ENCODE results near the gene PAX9. TPM values are rescaled to one million over a fixed set of nuclear protein-coding genes. Genes with fewer than 3 reads are reported as not detected.

The PAX9 gene
- total RNA-seq, 2 experiments from 2014 or later = not detected

DNA sequence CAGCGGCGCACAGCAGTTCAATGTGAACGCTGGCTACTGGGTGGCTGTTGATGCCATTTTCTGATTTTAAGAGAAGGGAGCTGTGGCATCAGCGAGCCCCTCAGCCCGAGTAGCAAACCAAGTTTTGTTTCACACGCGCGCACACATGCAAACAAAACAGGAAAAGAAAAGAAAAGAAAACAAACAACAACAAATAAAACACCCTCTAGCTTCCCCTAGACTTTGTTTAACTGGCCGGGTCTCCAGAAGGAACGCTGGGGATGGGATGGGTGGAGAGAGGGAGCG is 540 bp downstream of the PAX9 start:
- Mint-ChIP-seq H3K4me3 (no peak overlapping the region), H3K27me3 (peaks cover 86% of the 10 kb centered on the region), H3K36me3 (ENCODE audit: low read depth) (peaks cover 3% of the 10 kb centered on the region), H3K4me1 (ENCODE audit: low read depth) (peaks cover 33% of the 10 kb centered on the region), H3K27ac (no peak overlapping the region), H3K9me3 (peaks cover 5% of the 10 kb centered on the region)
- TF ChIP-seq, protein P1, sequence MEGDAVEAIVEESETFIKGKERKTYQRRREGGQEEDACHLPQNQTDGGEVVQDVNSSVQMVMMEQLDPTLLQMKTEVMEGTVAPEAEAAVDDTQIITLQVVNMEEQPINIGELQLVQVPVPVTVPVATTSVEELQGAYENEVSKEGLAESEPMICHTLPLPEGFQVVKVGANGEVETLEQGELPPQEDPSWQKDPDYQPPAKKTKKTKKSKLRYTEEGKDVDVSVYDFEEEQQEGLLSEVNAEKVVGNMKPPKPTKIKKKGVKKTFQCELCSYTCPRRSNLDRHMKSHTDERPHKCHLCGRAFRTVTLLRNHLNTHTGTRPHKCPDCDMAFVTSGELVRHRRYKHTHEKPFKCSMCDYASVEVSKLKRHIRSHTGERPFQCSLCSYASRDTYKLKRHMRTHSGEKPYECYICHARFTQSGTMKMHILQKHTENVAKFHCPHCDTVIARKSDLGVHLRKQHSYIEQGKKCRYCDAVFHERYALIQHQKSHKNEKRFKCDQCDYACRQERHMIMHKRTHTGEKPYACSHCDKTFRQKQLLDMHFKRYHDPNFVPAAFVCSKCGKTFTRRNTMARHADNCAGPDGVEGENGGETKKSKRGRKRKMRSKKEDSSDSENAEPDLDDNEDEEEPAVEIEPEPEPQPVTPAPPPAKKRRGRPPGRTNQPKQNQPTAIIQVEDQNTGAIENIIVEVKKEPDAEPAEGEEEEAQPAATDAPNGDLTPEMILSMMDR (IDR thresholded peaks at IDR 0.05) = no peak
- no peak for ATAC-seq
- DNase-seq = no peak
- CTCF ChIA-PET = interaction anchor here (0.8 kb wide), 1 partner anchor 57 kb away, joined by 3 read pairs; no protein-coding TSS in a partner anchor
- intact Hi-C loops (cut with micrococcal nuclease) = no loop called here
- POLR2A ChIA-PET = no interaction called here

DNA sequence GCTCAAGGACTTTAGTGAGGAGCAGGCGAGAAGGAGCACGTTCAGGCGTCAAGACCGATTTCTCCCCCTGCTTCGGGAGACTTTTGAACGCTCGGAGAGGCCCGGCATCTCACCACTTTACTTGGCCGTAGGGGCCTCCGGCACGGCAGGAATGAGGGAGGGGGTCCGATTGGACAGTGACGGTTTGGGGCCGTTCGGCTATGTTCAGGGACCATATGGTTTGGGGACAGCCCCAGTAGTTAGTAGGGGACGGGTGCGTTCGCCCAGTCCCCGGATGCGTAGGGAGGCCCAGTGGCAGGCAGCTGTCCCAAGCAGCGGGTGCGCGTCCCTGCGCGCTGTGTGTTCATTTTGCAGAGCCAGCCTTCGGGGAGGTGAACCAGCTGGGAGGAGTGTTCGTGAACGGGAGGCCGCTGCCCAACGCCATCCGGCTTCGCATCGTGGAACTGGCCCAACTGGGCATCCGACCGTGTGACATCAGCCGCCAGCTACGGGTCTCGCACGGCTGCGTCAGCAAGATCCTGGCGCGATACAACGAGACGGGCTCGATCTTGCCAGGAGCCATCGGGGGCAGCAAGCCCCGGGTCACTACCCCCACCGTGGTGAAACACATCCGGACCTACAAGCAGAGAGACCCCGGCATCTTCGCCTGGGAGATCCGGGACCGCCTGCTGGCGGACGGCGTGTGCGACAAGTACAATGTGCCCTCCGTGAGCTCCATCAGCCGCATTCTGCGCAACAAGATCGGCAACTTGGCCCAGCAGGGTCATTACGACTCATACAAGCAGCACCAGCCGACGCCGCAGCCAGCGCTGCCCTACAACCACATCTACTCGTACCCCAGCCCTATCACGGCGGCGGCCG is 1.1 kb downstream of the PAX9 start:
- H3K36me3 Mint-ChIP-seq (ENCODE audit: low read depth) = peaks cover 3% of the 10 kb centered on the region
- CTCF ChIA-PET = no interaction called here
- intact Hi-C loops (cut with micrococcal nuclease) = no loop called here
- DNase-seq = no peak
- H3K9me3 Mint-ChIP-seq = peaks cover 5% of the 10 kb centered on the region
- H3K4me3 Mint-ChIP-seq = no peak overlapping the region
- no peak for ATAC-seq
- H3K27me3 Mint-ChIP-seq = peaks cover 86% of the 10 kb centered on the region
- POLR2A ChIA-PET = no interaction called here
- TF ChIP-seq, protein P1 (IDR thresholded peaks at IDR 0.05) = no peak
- H3K4me1 Mint-ChIP-seq (ENCODE audit: low read depth) = peaks cover 30% of the 10 kb centered on the region
- no peak overlapping the region for H3K27ac Mint-ChIP-seq

DNA sequence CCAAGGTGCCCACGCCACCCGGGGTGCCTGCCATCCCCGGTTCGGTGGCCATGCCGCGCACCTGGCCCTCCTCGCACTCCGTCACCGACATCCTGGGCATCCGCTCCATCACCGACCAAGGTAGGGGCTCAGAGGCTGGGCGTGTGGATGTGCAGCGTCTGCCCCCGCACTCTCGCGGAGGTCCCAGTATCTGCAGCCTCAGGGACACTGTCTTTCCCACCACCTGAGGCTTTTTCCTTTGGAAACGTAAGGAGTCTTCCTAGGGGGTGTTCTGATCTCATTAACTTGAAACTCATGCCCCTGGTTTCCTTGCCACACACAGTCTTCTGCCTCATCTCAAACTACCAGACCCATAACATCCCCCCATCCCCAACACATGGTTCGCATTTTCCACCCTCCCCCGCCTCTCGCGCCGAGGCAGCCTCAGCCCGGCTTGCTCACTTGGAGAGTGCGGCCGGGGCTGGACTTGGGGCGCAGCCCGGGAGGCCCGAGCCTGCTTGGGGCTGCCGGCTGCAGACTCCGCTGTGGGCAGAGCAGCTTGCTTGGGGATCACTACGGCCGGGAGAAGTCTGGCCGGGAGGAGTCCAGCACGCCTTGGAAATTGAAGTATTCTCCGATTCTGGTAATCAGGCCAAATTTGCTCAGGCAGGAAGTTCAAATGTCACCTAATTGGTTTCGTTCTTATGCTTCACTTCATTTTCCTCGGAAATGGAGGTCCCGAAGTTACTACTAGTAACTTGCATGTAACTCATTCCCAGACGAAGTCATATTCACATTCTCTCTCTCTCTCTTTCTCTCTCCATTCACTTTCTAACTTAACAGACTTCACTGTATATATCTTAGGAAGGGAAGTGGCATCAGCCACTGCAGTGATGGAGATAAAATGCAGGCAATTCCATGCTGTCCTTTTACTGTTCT is 2.0 kb downstream of the PAX9 start:
- Mint-ChIP-seq H3K27ac (no peak overlapping the region), H3K36me3 (ENCODE audit: low read depth) (peaks cover 3% of the 10 kb centered on the region), H3K27me3 (peaks cover 80% of the 10 kb centered on the region), H3K9me3 (peaks cover 5% of the 10 kb centered on the region), H3K4me1 (ENCODE audit: low read depth) (peaks cover 30% of the 10 kb centered on the region), H3K4me3 (peak overlapping the region; percentile 14)
- intact Hi-C loops (cut with micrococcal nuclease) = no loop called here
- CTCF ChIA-PET = no interaction called here
- POLR2A ChIA-PET = no interaction called here
- ATAC-seq (no peak), DNase-seq (no peak)
- TF ChIP-seq, protein P1 (IDR thresholded peaks at IDR 0.05) = no peak

DNA sequence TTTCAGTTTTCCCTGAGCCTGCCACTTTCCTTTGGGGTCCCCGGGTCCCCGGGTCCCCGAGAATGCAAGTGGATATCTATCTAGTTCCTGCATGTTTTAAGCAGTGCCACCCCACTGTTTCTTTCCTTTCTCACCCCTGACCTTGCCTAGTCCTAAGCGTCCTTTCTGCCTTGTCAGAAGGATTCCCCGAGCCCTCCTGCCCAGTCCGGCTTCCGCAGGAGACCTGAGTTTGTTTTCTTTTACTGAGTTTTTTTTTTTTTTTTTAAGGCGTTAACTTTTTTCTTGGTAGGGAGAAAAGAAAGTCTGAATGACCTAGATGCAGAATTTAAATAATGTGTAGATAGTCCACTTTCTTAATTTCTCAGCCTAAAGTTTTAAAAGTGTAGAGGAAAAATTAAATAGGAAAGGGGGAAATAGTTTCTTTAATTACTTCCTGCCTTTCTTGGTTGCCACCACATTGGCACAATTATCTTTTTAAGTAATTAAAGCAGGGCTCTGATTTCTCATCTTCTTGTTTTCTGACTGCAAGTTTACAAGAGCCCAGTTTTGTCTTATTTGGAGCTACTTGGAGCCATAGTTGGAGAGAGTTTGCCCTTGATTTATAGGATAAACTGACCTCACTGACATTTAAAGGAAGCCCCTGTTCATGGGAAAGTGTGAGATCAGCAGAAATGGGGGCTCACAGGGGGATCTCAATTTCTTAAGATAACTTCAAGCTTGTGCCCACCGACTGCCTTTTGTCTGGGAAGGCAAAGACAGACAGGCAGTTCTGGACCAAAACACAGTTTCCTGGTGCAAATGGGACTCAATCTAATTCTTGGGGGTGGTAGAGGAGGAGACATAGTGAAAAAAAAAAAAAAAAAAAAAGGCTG is 2.9 kb downstream of the PAX9 start:
- Mint-ChIP-seq H3K4me3 (no peak overlapping the region), H3K4me1 (ENCODE audit: low read depth) (peaks cover 28% of the 10 kb centered on the region), H3K27ac (no peak overlapping the region), H3K9me3 (peaks cover 5% of the 10 kb centered on the region), H3K27me3 (peaks cover 73% of the 10 kb centered on the region), H3K36me3 (ENCODE audit: low read depth) (peaks cover 3% of the 10 kb centered on the region)
- CTCF ChIA-PET = interaction anchor here (0.6 kb wide), 1 partner anchor 9 kb away, joined by 3 read pairs; no protein-coding TSS in a partner anchor
- TF ChIP-seq, protein P1 (IDR thresholded peaks at IDR 0.05) = no peak
- no peak for DNase-seq
- POLR2A ChIA-PET = no interaction called here
- intact Hi-C loops (cut with micrococcal nuclease) = loop anchor here (5.0 kb wide), 1 partner anchor 142 kb away; the partner anchor contains the start of gene NKX2-1
- no peak for ATAC-seq

All from activated CD8-positive, alpha-beta T cell treated with anti-CD3 and anti-CD28 coated beads for 36 hours (primary cell).